ENCODE measurements around the gene ATAT1.

- TF ChIP-seq, protein P1, sequence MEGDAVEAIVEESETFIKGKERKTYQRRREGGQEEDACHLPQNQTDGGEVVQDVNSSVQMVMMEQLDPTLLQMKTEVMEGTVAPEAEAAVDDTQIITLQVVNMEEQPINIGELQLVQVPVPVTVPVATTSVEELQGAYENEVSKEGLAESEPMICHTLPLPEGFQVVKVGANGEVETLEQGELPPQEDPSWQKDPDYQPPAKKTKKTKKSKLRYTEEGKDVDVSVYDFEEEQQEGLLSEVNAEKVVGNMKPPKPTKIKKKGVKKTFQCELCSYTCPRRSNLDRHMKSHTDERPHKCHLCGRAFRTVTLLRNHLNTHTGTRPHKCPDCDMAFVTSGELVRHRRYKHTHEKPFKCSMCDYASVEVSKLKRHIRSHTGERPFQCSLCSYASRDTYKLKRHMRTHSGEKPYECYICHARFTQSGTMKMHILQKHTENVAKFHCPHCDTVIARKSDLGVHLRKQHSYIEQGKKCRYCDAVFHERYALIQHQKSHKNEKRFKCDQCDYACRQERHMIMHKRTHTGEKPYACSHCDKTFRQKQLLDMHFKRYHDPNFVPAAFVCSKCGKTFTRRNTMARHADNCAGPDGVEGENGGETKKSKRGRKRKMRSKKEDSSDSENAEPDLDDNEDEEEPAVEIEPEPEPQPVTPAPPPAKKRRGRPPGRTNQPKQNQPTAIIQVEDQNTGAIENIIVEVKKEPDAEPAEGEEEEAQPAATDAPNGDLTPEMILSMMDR (IDR thresholded peaks at IDR 0.05; ENCODE audit: low read length), result no peak
- TF ChIP-seq EZH2 (optimal IDR thresholded peaks at IDR 0.05; ENCODE audit: low read depth, low read length), result no peak
- TF ChIP-seq EZH2phosphoT487 (IDR thresholded peaks at IDR 0.05; ENCODE audit: low read length), result no peak
Observed at GRCh38 chr6:30670760-30671527, 44.3 kb downstream of the ATAT1 start.
